Neural cell (in vitro differentiated cells): ENCODE data around the gene HECW1.

ENCODE experiments used
- CTCF ChIP-seq: fragments of 450-650 bp; IDR thresholded peaks from 2 replicates; pipeline ENCODE4 v1.5.1; 2014; ENCODE audit warnings: antibody characterized with exemption, mild to moderate bottlenecking, moderate library complexity; ENCODE audit not compliant: poor library complexity, severe bottlenecking
- TAF1 ChIP-seq: IDR thresholded peaks from 2 replicates; pipeline ENCODE4 v1.6.1; 2012; ENCODE audit warnings: low read depth

- TF ChIP-seq CTCF: no peak
- no peak for TF ChIP-seq TAF1
Measured at GRCh38 chr7:43505412-43505811, 393.0 kb downstream of the HECW1 start.
